Activated naive CD8-positive, alpha-beta T cell treated with anti-CD3 and anti-CD28 coated beads, Interleukin-2, amount 50 U/mL, for 24 hours (primary cell): ENCODE data around the gene RBBP5.

ENCODE experiments used
- ATAC-seq: fragments of 150-1000 bp; cut with Tn5 transposase; one replicate; pipeline ENCODE4 v1.10.0; 2021
- DNase-seq: peaks from one replicate; pipeline ENCODE4 v3.0.0; 2021
- H3K27ac Mint-ChIP-seq: one replicate; pipeline ENCODE4 v1.8.0; 2021; ENCODE audit warnings: mild to moderate bottlenecking, mixed read lengths
- H3K27me3 Mint-ChIP-seq: one replicate; pipeline ENCODE4 v1.8.0; 2021; ENCODE audit warnings: mixed read lengths
- H3K36me3 Mint-ChIP-seq: one replicate; pipeline ENCODE4 v1.8.0; 2021; ENCODE audit warnings: low read depth, mixed read lengths
- H3K4me1 Mint-ChIP-seq: one replicate; pipeline ENCODE4 v1.8.0; 2021; ENCODE audit warnings: mixed read lengths
- H3K4me3 Mint-ChIP-seq: one replicate; pipeline ENCODE4 v1.8.0; 2021; ENCODE audit warnings: mild to moderate bottlenecking, moderate library complexity, mixed read lengths
- H3K9me3 Mint-ChIP-seq: one replicate; pipeline ENCODE4 v1.8.0; 2021; ENCODE audit warnings: mixed read lengths

Gene RBBP5

DNA sequence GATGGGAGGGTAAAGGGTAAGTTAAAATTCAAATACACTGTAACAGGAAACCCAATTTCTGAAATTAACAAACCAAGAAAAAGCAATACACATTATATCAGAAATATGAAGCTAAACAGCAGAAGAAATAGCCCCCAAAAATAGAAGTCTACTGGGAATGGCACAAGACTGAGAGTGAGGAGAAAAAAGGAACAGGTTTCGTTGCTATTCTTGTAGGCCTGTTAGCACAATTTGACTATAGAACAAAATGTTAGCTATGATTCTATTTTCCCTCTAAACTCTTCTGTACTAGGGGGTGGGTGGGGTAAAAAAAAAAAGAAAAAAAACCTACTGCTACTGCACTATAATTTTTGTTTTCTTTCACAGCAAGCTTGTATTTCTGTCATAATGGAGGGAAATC is 12.5 kb downstream of the RBBP5 start:
- peaks cover 3% of the 10 kb centered on the region for H3K4me1 Mint-ChIP-seq
- peaks cover 31% of the 10 kb centered on the region for H3K36me3 Mint-ChIP-seq
- H3K27me3 Mint-ChIP-seq: no peaks in the 10 kb centered on the region
- no peaks in the 10 kb centered on the region for H3K9me3 Mint-ChIP-seq
- no peak overlapping the region for H3K4me3 Mint-ChIP-seq
- H3K27ac Mint-ChIP-seq: no peak overlapping the region
- ATAC-seq (no peak), DNase-seq (no peak)

DNA sequence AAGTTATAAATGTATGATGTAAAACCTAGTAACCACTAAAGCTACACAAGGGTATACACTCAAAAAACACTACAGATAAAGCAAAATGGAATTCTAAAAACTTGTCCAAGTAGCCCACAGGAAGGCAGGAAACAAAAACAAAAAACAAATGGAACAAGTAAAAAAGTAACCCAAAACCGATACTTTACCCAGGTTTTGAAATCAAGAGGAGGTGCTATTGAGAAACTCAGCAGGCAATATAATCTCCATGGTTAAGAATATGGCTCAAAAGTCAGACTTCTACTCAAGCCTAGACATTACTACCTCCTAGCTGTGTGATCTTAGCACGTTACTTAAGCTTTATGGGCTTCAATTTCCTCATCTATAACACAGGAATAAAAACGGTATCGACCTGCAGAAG is 13.3 kb downstream of the RBBP5 start:
- Mint-ChIP-seq H3K27ac (no peak overlapping the region), H3K36me3 (peaks cover 38% of the 10 kb centered on the region), H3K9me3 (no peaks in the 10 kb centered on the region), H3K4me1 (peaks cover 3% of the 10 kb centered on the region), H3K27me3 (no peaks in the 10 kb centered on the region), H3K4me3 (no peak overlapping the region)
- ATAC-seq (no peak), DNase-seq (no peak)

DNA sequence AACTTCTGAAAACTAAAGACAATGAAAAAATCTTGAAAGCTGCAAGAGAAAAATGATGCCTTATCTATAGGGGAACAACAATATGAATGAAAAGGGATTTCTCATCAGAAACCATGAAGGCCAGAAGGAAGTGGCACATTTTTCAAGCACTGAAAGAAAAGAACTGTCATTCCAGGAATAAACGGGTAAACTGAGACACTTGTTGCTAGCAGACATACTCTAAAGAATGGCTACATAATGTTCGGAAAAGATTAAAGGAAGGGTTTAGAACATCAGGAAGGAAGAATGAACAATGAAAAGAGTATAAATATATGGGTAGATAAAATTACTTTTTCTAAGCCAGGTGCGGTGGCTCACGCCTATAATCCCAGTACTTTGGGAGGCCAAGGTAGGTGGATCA is 14.5 kb downstream of the RBBP5 start:
- H3K4me1 Mint-ChIP-seq: peaks cover 3% of the 10 kb centered on the region
- H3K27me3 Mint-ChIP-seq: no peaks in the 10 kb centered on the region
- no peak overlapping the region for H3K27ac Mint-ChIP-seq
- no peaks in the 10 kb centered on the region for H3K9me3 Mint-ChIP-seq
- ATAC-seq (no peak), DNase-seq (no peak)
- peaks cover 43% of the 10 kb centered on the region for H3K36me3 Mint-ChIP-seq
- H3K4me3 Mint-ChIP-seq: no peak overlapping the region

DNA sequence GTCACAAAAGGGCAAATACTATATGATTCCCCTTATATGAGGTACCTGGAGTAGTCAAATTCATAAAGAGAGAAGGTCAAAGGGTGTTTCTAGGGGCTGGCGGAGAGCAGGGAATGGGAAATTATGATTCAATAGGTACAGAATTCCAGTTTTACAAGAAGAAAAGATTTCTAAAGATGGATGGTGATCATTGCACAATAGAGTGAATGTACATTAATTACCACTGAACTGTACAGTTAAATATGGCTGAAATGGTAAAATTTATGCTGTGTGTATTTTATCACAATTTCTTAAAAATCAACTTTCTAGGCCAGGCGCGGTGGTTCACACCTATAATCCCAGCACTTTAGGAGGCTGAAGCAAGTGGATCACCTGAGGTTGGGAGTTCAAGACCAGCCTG is 19.4 kb downstream of the RBBP5 start:
- DNase-seq (no peak), ATAC-seq (no peak)
- Mint-ChIP-seq H3K9me3 (no peaks in the 10 kb centered on the region), H3K4me3 (no peak overlapping the region), H3K27me3 (no peaks in the 10 kb centered on the region), H3K36me3 (peaks cover 67% of the 10 kb centered on the region), H3K27ac (no peak overlapping the region), H3K4me1 (no peaks in the 10 kb centered on the region)

DNA sequence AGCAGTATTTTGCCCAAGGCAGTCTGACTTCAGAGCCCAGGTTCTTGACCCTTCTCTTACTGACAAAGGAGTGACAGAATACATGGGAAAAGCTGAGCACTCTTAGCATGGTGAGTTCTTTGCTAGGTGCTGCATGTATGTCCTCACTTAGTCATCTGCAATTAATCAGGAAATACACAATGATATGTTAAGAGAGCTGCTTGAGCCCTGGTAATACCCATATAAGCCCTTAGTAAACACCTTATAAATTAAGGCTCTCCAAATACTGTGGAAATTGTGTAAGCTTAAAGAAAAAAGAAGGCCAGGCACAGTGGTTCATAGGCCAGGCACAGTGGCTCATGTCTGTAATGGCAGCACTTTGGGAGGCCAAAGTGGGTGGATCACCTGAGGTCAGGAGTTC is 23.5 kb downstream of the RBBP5 start:
- H3K36me3 Mint-ChIP-seq: peaks cover 63% of the 10 kb centered on the region
- no peak overlapping the region for H3K27ac Mint-ChIP-seq

DNA sequence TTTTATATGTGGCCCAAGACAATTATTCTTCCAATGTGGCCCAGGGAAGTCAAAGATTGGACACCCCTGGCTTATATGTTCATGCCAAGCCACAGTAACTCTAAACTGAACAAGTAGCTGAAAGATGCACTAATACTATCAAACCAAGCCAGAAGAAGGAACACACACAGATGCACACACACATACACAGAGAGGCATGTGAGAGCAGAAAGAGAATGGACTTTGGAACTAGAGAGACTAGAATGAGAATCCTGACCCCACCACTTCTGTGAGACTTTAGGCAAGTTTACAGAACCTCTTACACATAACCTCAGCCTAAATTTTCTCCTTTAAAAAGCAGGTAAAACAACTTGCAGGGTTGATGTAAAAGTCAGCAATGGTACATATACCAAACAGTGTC is 26.4 kb downstream of the RBBP5 start:
- Mint-ChIP-seq H3K36me3 (peaks cover 62% of the 10 kb centered on the region), H3K4me1 (no peaks in the 10 kb centered on the region), H3K27ac (no peak overlapping the region), H3K9me3 (no peaks in the 10 kb centered on the region), H3K27me3 (no peaks in the 10 kb centered on the region), H3K4me3 (no peak overlapping the region)
- DNase-seq: no peak
- ATAC-seq: no peak

More for the DNA sequence above, 23.5 kb downstream of the RBBP5 start:
- no peaks in the 10 kb centered on the region for H3K9me3 Mint-ChIP-seq
- no peak for ATAC-seq
- no peaks in the 10 kb centered on the region for H3K4me1 Mint-ChIP-seq
- no peak for DNase-seq
- no peak overlapping the region for H3K4me3 Mint-ChIP-seq
- H3K27me3 Mint-ChIP-seq: no peaks in the 10 kb centered on the region

DNA sequence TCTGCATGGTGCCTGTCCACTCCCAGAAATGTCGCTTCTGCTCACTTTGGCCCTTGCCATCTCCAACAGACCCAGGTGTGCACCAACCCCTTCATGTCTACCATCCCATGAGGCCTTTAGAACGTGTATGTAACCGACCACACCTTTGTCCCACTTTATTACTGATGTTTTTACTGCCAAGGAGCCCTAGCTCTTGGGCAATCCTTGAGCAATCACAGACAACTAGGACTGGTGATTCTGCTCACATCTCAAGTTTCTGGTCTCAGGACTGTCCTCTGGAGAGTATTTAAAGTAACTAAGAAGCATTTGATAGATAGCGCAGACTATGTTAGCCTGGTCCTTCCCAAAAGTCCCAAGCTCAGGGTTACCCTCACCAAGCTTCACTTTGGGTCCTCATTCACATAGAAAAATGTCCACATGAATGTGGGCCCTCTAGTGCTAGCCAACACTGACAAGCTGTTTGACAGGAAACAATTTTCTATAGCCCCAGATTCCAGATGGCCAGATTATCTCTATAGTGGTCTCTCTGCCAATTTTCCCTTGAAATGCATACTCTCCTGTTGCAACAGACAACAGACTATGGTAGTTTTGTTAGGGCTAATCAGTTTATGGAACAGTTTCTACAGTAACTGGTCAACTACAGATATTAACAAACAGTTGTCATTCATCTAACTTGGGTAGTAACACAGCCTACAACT is 30.6 kb downstream of the RBBP5 start:
- Mint-ChIP-seq H3K4me1 (no peaks in the 10 kb centered on the region), H3K27me3 (no peaks in the 10 kb centered on the region), H3K36me3 (peaks cover 48% of the 10 kb centered on the region), H3K9me3 (no peaks in the 10 kb centered on the region), H3K4me3 (no peak overlapping the region), H3K27ac (peak overlapping the region; percentile 19)
- no peak for ATAC-seq
- DNase-seq: no peak

DNA sequence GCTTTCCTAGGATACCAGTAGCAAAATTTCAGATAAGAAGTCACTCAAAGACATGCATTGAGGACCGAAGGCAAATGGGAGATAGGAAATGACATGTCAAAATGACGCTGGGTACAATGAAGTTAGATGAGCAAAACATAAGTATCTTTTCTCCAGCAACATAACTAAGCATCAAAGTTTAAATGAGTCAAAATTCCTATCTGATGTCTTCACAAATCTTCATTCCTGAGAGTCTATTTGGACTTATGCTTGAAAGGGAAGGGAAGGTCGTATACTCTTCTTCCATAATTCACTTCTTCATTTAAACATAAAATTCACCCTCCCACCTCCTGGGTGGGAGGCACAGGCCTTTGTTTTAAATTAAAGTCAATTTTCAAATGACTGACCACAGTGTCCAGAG is 33.4 kb downstream of the RBBP5 start:
- no peak for DNase-seq
- Mint-ChIP-seq H3K4me3 (no peak overlapping the region), H3K9me3 (no peaks in the 10 kb centered on the region), H3K27ac (no peak overlapping the region), H3K4me1 (peaks cover 2% of the 10 kb centered on the region), H3K27me3 (no peaks in the 10 kb centered on the region), H3K36me3 (peaks cover 45% of the 10 kb centered on the region)
- no peak for ATAC-seq

DNA sequence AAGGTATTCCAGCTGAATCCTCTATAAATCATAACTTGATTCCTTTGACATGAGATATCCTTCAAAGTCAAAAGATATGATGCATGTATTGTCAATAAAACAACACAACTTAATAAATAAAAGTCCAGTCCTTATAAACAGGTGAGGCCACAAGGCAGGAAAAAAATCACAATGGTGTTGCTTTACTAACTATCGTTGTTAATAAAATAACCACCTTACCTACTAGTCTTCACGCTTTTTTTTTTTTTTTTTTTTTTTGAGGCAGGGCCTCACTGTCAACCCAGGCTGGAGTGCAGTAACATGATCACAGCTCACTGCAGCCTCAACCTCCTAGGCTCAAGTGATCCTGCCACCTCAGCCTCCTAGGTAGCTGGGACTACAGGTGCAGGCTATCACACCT is 37.4 kb downstream of the RBBP5 start, which contains the start of gene TMEM81:
TMEM81 (minus strand) TSS at position 101 of the 400 bp plus-strand sequence. CDS start 140 bp downstream, outside the sequence.
- peaks cover 30% of the 10 kb centered on the region for H3K36me3 Mint-ChIP-seq
- DNase-seq (no peak), ATAC-seq (no peak)
- H3K27me3 Mint-ChIP-seq: no peaks in the 10 kb centered on the region
- no peaks in the 10 kb centered on the region for H3K9me3 Mint-ChIP-seq
- no peak within 1 kb of the TSS for H3K4me3 Mint-ChIP-seq
- H3K27ac Mint-ChIP-seq: no peak within 1 kb of the TSS
- peaks cover 2% of the 10 kb centered on the region for H3K4me1 Mint-ChIP-seq

DNA sequence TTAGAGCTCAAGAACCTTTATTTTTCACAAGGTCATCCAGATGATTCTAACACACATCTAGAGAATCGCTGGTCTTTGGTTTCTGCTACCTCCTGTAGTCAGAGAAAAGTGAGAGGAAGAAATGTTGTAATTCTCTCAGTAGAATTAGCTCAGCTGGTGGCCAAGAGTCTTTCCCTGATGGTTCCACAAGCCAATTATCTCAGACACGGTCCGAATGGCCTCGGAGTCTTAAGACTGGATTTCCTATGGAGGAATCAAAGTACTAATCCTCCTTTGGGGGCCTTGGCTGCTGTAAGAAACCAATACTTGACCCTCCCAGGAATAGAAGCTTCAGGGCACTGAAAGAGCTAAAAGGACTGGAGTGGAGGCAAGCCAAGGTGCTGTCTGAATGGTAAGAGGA is 39.3 kb downstream of the RBBP5 start:
- no peak for ATAC-seq
- DNase-seq: no peak
- Mint-ChIP-seq H3K9me3 (no peaks in the 10 kb centered on the region), H3K36me3 (peaks cover 20% of the 10 kb centered on the region), H3K4me3 (no peak overlapping the region), H3K27ac (no peak overlapping the region), H3K27me3 (no peaks in the 10 kb centered on the region), H3K4me1 (peaks cover 2% of the 10 kb centered on the region)

DNA sequence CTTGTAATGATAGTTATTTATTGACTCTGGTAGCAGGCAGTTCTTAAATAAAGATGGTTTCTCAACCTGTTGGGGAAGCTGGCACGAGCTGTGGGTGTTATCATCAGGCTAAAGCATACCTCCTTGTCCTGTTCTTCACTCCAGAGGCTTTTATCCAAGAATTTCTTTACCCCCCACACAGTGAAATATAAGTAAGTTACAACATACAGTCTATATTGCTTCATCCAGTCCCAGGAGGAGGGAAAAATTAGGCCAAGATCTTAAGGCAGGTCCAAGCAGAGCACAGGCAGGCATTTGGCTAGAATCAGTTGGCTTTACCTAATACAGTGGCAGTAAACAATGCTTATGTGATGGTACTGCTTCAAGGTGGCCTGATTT is 43.9 kb downstream of the RBBP5 start:
- no peak for ATAC-seq
- H3K36me3 Mint-ChIP-seq: peaks cover 4% of the 10 kb centered on the region
- no peaks in the 10 kb centered on the region for H3K9me3 Mint-ChIP-seq
- H3K4me3 Mint-ChIP-seq: no peak overlapping the region
- no peak overlapping the region for H3K27ac Mint-ChIP-seq
- H3K4me1 Mint-ChIP-seq: no peaks in the 10 kb centered on the region
- H3K27me3 Mint-ChIP-seq: no peaks in the 10 kb centered on the region
- DNase-seq: no peak

DNA sequence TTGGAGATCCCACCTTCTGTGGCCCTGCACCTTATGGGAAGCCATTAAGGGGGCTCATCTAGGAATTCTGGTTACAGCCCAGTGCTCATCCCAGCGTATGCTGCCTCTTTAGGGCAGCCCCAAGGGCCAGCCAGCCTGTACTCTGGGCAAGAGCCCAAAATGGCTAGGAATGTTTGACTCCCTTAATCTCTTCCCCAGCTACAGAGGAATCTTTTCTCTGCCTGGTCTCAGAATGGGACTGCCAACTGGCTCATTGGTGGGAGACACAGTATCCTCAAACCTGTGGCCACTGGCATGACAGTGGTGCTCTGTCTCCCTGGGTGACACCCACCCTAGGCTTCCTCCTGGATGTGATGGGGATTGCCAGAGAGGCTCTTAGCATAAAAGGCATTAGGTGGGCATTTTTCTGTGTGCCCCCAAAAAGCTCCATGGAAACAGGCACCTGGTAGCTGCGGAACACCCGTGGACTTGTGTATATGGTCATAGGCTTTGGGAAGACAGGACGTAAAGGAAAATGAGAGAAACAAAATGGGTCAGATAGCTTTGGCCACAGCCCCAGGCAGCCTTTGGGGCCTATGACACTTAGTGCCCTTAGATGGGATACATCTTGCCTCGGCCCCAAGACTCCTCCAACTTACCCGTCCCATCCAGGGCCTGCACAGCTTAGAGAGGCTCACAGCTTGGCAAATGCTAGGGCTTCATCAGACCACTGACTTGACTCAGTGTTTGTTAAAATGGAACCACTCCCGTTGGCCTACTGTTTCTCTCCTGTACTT is 44.4 kb downstream of the RBBP5 start:
- H3K4me1 Mint-ChIP-seq: no peaks in the 10 kb centered on the region
- no peaks in the 10 kb centered on the region for H3K27me3 Mint-ChIP-seq
- ATAC-seq (no peak), DNase-seq (no peak)
- no peaks in the 10 kb centered on the region for H3K9me3 Mint-ChIP-seq
- H3K27ac Mint-ChIP-seq: no peak overlapping the region
- peaks cover 4% of the 10 kb centered on the region for H3K36me3 Mint-ChIP-seq
- no peak overlapping the region for H3K4me3 Mint-ChIP-seq

DNA sequence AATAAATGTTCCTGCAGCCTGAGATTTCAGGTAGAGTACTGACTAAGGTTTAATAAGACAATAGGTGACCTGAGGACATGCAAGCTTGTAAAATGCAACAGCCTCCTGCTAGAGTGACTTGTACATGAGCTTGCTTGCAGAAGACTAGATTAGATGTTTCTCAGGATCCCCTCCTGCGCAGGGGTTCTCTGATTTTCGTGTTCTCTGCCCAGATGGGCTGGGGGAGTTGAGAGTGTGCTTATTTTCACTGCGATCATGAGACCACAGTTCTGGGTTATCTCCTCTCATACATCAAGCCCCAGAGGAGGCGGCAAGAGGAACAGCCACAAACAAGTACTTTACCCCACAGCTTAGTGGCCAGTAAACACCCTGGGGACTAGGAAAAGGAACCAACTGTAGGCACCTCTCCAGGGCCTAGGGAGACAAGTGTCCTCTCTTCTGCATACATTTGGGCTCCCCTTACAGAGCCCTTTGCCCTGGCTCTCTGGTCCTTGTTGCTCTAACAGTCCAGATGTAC is 45.5 kb downstream of the RBBP5 start:
- DNase-seq (no peak), ATAC-seq (no peak)
- Mint-ChIP-seq H3K4me3 (no peak overlapping the region), H3K4me1 (no peaks in the 10 kb centered on the region), H3K9me3 (no peaks in the 10 kb centered on the region), H3K36me3 (peaks cover 4% of the 10 kb centered on the region), H3K27ac (no peak overlapping the region), H3K27me3 (no peaks in the 10 kb centered on the region)

DNA sequence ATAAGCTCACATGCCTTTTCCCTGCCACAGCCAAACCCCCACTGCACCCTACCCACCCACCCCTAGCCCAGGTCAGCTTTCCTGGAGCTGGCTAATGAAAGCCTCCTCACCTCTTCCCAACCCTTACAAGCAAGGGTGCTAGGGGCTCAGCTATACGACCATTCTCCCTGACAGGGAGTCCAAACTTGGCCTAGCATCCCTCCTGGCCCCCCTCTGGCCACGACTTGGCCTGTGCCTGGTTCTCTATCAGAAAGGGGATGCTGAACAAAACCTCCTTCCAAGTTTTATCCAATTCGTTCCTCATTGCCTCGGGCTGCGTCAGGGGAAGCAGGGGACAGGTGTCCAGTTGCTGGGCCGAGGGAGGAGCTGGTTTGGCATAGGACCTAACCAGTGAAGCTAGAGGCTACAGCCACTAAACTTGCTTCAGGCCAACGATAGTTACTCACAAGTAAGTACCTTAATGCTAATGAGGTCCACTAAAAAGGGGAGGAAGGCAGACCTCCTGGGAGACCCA is 46.1 kb downstream of the RBBP5 start:
- Mint-ChIP-seq H3K4me3 (no peak overlapping the region), H3K36me3 (peaks cover 2% of the 10 kb centered on the region), H3K27me3 (no peaks in the 10 kb centered on the region), H3K27ac (no peak overlapping the region), H3K4me1 (no peaks in the 10 kb centered on the region), H3K9me3 (no peaks in the 10 kb centered on the region)
- ATAC-seq: no peak
- DNase-seq: no peak

DNA sequence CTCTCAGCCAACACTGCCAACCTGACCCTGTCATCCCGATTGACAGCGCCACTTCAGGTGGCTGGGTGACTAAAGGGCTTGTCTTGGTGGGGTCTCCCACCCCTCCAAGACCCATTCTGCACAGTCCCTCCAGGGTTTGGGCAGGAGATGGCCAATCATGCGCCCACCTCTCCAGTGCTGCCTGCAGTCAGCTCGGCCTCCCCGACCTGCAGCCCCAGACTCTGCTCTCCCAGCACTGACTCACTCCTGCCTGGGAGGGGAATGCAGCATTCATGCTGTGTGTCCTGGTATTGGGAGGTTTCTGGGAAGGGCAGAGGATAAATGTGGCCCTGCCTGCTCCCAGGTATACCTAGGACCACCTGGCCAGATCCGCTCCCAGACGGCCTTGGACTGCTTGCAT is 47.3 kb downstream of the RBBP5 start:
- Mint-ChIP-seq H3K27me3 (no peaks in the 10 kb centered on the region), H3K9me3 (no peaks in the 10 kb centered on the region), H3K36me3 (peaks cover 2% of the 10 kb centered on the region), H3K4me3 (no peak overlapping the region), H3K4me1 (no peaks in the 10 kb centered on the region), H3K27ac (no peak overlapping the region)
- DNase-seq (no peak), ATAC-seq (no peak)
